Fibroblast of peridontal ligament (primary cell): ENCODE measurements around the gene CCPG1.
A peak's percentile ranks its signal among the peaks of the same experiment; 100 is the strongest.

ENCODE experiments used
- DNase-seq: peaks from one replicate; pipeline ENCODE4 v3.0.0-alpha.2; 2010; ENCODE audit errors: extremely low read depth

Gene CCPG1

DNA sequence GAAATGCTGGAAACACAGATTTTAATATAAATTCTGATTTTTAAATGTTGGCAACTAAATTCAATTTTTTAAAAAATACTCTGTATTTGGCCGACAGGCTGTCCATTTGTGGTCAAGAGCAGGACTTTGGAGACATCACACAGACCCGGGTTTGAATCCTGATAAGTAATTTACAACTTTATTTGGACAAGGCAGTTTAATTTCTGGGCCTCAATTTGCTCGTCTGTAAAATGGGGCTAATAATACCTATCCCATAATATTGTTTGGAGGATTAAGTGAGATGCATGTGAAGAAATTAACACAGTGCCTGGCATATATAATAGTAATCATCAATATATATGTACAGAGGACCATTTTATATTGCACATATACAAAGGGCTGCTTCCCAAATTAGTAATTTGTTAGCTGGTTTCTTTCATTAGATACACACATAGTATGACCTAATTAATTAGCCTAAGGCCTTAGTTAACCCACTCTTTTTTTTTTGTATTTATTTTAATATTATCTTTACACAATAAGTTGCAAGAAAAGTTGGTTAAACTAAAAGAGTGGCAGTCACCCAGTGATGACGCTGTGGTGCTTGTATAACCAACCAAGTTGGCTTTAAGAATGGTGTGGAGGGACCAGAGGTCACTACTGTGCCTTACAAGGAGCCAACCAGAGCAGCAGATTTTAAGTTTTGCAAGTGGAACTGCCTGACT is 88.5 kb downstream of the CCPG1 start:
- peak; percentile 73 for DNase-seq

DNA sequence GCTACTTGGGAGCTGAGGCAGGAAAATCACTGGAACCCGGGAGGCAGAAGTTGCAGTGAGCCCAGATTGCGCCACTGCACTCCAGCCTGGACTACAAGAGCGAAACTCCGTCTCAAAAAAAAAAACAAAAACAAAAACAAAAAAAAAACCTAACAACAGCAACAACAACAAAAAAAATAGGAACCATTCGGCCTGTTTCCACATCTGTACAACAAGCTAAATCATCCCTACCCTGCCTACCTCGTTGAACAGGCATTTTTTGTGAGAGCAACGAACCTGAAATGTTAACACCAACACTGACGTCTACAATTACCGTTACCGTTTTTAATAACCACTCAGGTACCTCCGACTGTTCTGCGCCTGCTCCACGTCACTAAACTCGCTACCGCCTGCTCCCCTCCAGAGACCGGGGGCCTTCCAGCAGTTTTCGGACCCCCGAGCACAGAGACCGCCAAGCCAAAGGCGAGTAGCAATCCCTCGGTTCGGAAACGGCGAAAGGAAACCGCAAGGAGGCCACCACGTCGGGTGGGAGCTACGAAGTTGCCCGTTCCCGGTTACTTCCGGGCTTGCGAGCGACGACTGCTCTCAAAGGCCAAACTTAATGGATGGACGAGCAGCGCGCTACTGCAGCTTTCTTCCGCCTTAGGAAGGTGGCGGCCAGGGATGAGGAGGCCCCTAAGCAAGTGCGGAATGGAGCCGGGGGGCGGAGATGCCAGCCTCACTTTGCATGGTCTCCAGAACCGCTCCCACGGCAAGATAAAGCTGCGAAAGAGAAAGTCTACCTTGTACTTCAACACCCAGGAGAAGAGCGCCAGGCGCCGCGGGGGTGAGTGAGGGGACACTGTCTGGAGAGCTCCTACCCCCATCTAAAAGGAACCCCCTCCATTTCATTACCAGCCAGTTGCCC is 89.3 kb downstream of the CCPG1 start, which contains the start of the genes PIGB and PIGBOS1:
TSS of gene PIGB (plus strand) at position 635 of the 907 bp plus-strand sequence. CDS start at position 664, 29 bp downstream.
TSS of gene PIGBOS1 (minus strand) at position 536 of the 907 bp plus-strand sequence. CDS start 1,331 bp downstream, outside the sequence.
- DNase-seq, result peak; percentile 90
